Measurements from ENCODE around the gene ACTL8. TPM values are rescaled to one million over a fixed set of nuclear protein-coding genes. Genes with fewer than 3 reads are reported as not detected.
A peak's percentile ranks its signal among the peaks of the same experiment; 100 is the strongest.

ACTL8 gene
- total and polyA plus RNA-seq, 2 of the 4 experiments (the other 2 are of a cell fraction), result under 0.01 to 0.07 TPM

DNA sequence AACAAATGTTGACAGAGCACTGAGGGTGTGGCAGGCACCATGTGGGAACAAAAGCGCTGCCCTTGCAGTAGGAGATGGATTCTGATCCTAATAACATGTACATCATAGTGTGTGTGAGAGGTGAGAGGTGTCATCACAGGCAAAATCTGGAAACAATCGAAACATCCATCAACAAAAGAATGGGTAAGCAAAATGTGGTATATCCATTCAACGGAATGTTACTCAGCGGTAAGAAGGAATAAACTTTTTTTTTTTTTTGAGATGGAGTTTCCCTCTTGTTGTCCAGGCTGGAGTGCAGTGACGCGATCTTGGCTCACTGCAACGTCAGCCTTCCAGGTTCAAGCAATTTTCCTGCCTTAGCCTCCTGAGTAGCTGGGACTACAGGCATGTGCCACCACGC lies 112.3 kb downstream of the ACTL8 start:
- Histone ChIP-seq H2BK20ac (ENCODE audit: low read depth, low read length) (peak overlapping the region; percentile 94), H4K8ac (ENCODE audit: low read depth in 2 of 2, low read length in 2 of 2) (peak overlapping the region; percentile 66 to 71; a peak in 2 of 4 replicates), H2BK5ac (ENCODE audit: low read depth, low read length, poor library complexity, severe bottlenecking) (peak overlapping the region; percentile 88), H4K20me1 (ENCODE audit: insufficient read depth, low read length) (no peaks in the 10 kb centered on the region), H3K36me3 (ENCODE audit: control insufficient read depth, insufficient read depth, low read length) (no peaks in the 10 kb centered on the region), H3K23ac (ENCODE audit: low read depth, low read length) (peak overlapping the region; percentile 24; the same call in 1 of the 2 replicates), H4K91ac (ENCODE audit: insufficient read depth, low read depth, low read length) (peak overlapping the region; percentile 65), H3K14ac (replicated peaks; ENCODE audit: low read depth, low read length) (peak overlapping the region; percentile 65), H3K27ac (ENCODE audit: insufficient read depth, low read length) (peak overlapping the region; percentile 11; the same call in 1 of the 2 replicates), H3K4me3 (ENCODE audit: insufficient read depth, low read depth, low read length) (no peak overlapping the region), H3K9me3 (ENCODE audit: control insufficient read depth, insufficient read depth, low read length) (peaks cover 2% of the 10 kb centered on the region; the same call in 1 of the 2 replicates), H2BK15ac (ENCODE audit: low read depth, low read length) (peak overlapping the region; percentile 99), H3K56ac (ENCODE audit: extremely low read depth, insufficient read depth, low read length) (no peak overlapping the region), H4K5ac (ENCODE audit: low read depth, low read length) (peak overlapping the region; percentile 94), H3K4ac (ENCODE audit: low read depth, low read length) (peak overlapping the region; percentile 62), H3K4me1 (ENCODE audit: control insufficient read depth, insufficient read depth, low read length) (peaks cover 22% of the 10 kb centered on the region), H2AK9ac (replicated peaks; ENCODE audit: low read depth, low read length, poor library complexity) (no peak overlapping the region), H3K79me1 (ENCODE audit: low read depth in 1 of 2, low read length in 2 of 2) (no peaks in the 10 kb centered on the region), H2BK120ac (ENCODE audit: low read depth, low read length) (peak overlapping the region; percentile 99), H2AFZ (replicated peaks; ENCODE audit: low read length, poor library complexity) (no peak overlapping the region), H3K9me1 (ENCODE audit: insufficient read depth, low read length) (peaks cover 3% of the 10 kb centered on the region; the same call in 1 of the 2 replicates), H3K27me3 (ENCODE audit: control insufficient read depth, insufficient read depth, low read length) (no peaks in the 10 kb centered on the region), H3K18ac (ENCODE audit: low read depth, low read length) (peak overlapping the region; percentile 88), H2AK5ac (ENCODE audit: low read depth, low read length) (peak overlapping the region; percentile 81), H3K4me2 (ENCODE audit: low read depth, low read length) (no peak overlapping the region), H3K9ac (ENCODE audit: low read depth, low read length) (no peak overlapping the region)
- intact Hi-C loops (cut with micrococcal nuclease) (loop anchor here (2.0 kb wide), 1 partner anchor 101 kb away; no protein-coding TSS in a partner anchor), in situ Hi-C loops (cut with MboI; ENCODE audit: low sequenced_read_pairs) (no loop called here), dilution Hi-C loops (cut with HindIII; ENCODE audit: low sequenced_read_pairs, unreplicated experiment) (no loop called here)
- ChIA-PET POLR2A (ENCODE audit: unreplicated experiment) (no interaction called here), CTCF (no interaction called here)
- no TSS peak for BruUV-seq (replicated peaks)
- ATAC-seq (ENCODE audit: low read depth) (no peak), DNase-seq (no peak)
- no CpG with 5 or more reads among the region's 8 CpGs for WGBS, 2 experiments (ENCODE audit: extremely low coverage in 2 of 2, insufficient read length in 1 of 2)
- TF ChIP-seq CHD1 (IDR thresholded peaks at IDR 0.05; ENCODE audit: low read depth, low read length) (no peak), RAD21 (IDR thresholded peaks at IDR 0.05; ENCODE audit: low read length) (no peak), NFE2L2 (IDR thresholded peaks at IDR 0.05; ENCODE audit: low read depth, low read length) (no peak), RCOR1 (IDR thresholded peaks at IDR 0.05; ENCODE audit: insufficient replicate concordance, low read length) (no peak), FOS (IDR thresholded peaks at IDR 0.05; ENCODE audit: low read depth, low read length) (no peak), MAFK (IDR thresholded peaks at IDR 0.05; ENCODE audit: low read depth, low read length) (no peak), CEBPB (IDR thresholded peaks at IDR 0.05; ENCODE audit: low read depth, low read length) (no peak), SMC3 (IDR thresholded peaks at IDR 0.05; ENCODE audit: low read depth, low read length) (no peak), MXI1 (IDR thresholded peaks at IDR 0.05; ENCODE audit: borderline replicate concordance, low read depth, low read length) (no peak)

All from IMR-90 (cell line).